Lower lobe of right lung (tissue), 2 donors: ENCODE data around the gene JTB. TPM values are rescaled to one million over a fixed set of nuclear protein-coding genes. Genes with fewer than 3 reads are reported as not detected.
"Not testable (repeated sequence)": the region's sequence is repeated elsewhere in the genome, so short reads cannot be mapped to it uniquely, and the experiment has no call there.

Source experiments
- ATAC-seq, 2 donors: fragments of 200-7000 bp; cut with Tn5 transposase; one replicate each; pipeline ENCODE4 v1.9.1; 2020 to 2022; ENCODE audit warnings: mild to moderate bottlenecking in 2 of 2, moderate library complexity in 2 of 2
- DNase-seq: peaks from one replicate; pipeline ENCODE4 v3.0.0-alpha.2; 2020
- H3K27ac ChIP-seq: fragments of 200-600 bp; one replicate; pipeline ENCODE4 v1.8.0; 2022
- H3K27me3 ChIP-seq: fragments of 200-600 bp; one replicate; pipeline ENCODE4 v1.8.0; 2022; ENCODE audit warnings: low read depth
- H3K36me3 ChIP-seq: fragments of 200-600 bp; one replicate; pipeline ENCODE4 v1.8.0; 2022; ENCODE audit warnings: mild to moderate bottlenecking
- H3K4me1 ChIP-seq: fragments of 200-600 bp; one replicate; pipeline ENCODE4 v1.8.0; 2022
- H3K4me3 ChIP-seq: fragments of 200-600 bp; one replicate; pipeline ENCODE4 v1.8.0; 2022; ENCODE audit warnings: mild to moderate bottlenecking
- H3K9me3 ChIP-seq: fragments of 200-600 bp; one replicate; pipeline ENCODE4 v1.8.0; 2022
- CTCF ChIP-seq: fragments of 200-600 bp; IDR thresholded peaks from one replicate; pipeline ENCODE4 v1.8.0; 2022; ENCODE audit warnings: antibody characterized with exemption, mild to moderate bottlenecking
- intact Hi-C: fragments of 100-400 bp; cut with DNase I; formaldehyde crosslinking; loops from one replicate; pipeline ENCODE4 v1.11.0; 2022
- total RNA-seq: library from RNA; stranded (reverse); fragmentation: NEBNext Ultra II Directional; extraction: Animal tissue kit (Norgen Biotek cat#: 25700); gene quantifications from one replicate; pipeline ENCODE4 v1.2.1, GENCODE V29; 2021
- donor health status: DM: no; HTN: yes; CAD: no; lungs with severe emphysema.

Gene JTB
- total RNA-seq, 1 donor from 2014 or later = 121 TPM

GRCh38 chr1:154012129-154012528, 34.7 kb upstream of the JTB start:
- DNase-seq = no peak
- Histone ChIP-seq H3K4me3 (no peak overlapping the region), H3K36me3 (no peaks in the 10 kb centered on the region), H3K9me3 (no peaks in the 10 kb centered on the region), H3K27ac (no peak overlapping the region), H3K4me1 (no peaks in the 10 kb centered on the region), H3K27me3 (no peaks in the 10 kb centered on the region)
- ATAC-seq = no peak
- no peak for TF ChIP-seq CTCF
- intact Hi-C loops = no loop called here

- intact Hi-C loops = no loop called here
- DNase-seq (no peak), ATAC-seq (no peak)
- Histone ChIP-seq H3K4me3 (no peak overlapping the region), H3K9me3 (no peaks in the 10 kb centered on the region), H3K4me1 (no peaks in the 10 kb centered on the region), H3K27ac (no peak overlapping the region), H3K36me3 (no peaks in the 10 kb centered on the region), H3K27me3 (no peaks in the 10 kb centered on the region)
- TF ChIP-seq CTCF = no peak
Observed at GRCh38 chr1:154006136-154006535, 28.7 kb upstream of the JTB start.

- no peaks in the 10 kb centered on the region for H3K27me3 ChIP-seq
- no peak for ATAC-seq
Observed at GRCh38 chr1:154000420-154000819, 22.9 kb upstream of the JTB start.

GRCh38 chr1:153996882-153997281, 19.4 kb upstream of the JTB start:
- H3K27me3 ChIP-seq, intact Hi-C loops, DNase-seq, ATAC-seq, H3K9me3 ChIP-seq, H3K27ac ChIP-seq, H3K4me3 ChIP-seq: not testable (repeated sequence)
- Histone ChIP-seq H3K4me1 (peaks cover 20% of the 10 kb centered on the region), H3K36me3 (peaks cover 38% of the 10 kb centered on the region)

More at GRCh38 chr1:154000420-154000819, 22.9 kb upstream of the JTB start:
- no peak for TF ChIP-seq CTCF
- Histone ChIP-seq H3K4me1 (no peaks in the 10 kb centered on the region), H3K27ac (no peak overlapping the region), H3K9me3 (no peaks in the 10 kb centered on the region), H3K4me3 (no peak overlapping the region), H3K36me3 (peaks cover 3% of the 10 kb centered on the region)
- no peak for DNase-seq
- intact Hi-C loops = no loop called here

GRCh38 chr1:153995640-153996039, 18.2 kb upstream of the JTB start:
- intact Hi-C loops = no loop called here
- no peak overlapping the region for H3K4me3 ChIP-seq
- H3K36me3 ChIP-seq = peaks cover 42% of the 10 kb centered on the region
- H3K27me3 ChIP-seq = no peaks in the 10 kb centered on the region
- ATAC-seq (no peak), DNase-seq (no peak)
- no peak for TF ChIP-seq CTCF
- no peak overlapping the region for H3K27ac ChIP-seq
- H3K9me3 ChIP-seq = no peaks in the 10 kb centered on the region
- H3K4me1 ChIP-seq = peaks cover 26% of the 10 kb centered on the region

GRCh38 chr1:153995202-153995601, 17.7 kb upstream of the JTB start:
- Histone ChIP-seq H3K27me3 (no peaks in the 10 kb centered on the region), H3K4me3 (no peak overlapping the region), H3K27ac (no peak overlapping the region), H3K9me3 (no peaks in the 10 kb centered on the region), H3K36me3 (peaks cover 42% of the 10 kb centered on the region), H3K4me1 (peaks cover 28% of the 10 kb centered on the region)
- no peak for ATAC-seq
- intact Hi-C loops = no loop called here
- no peak for TF ChIP-seq CTCF
- no peak for DNase-seq
